Adrenal gland (tissue), 5 donors: ENCODE measurements around the gene CACNA1I.

Experiments used
- POLR2A ChIP-seq, 2 donors: fragments of 450-650 bp; IDR thresholded peaks; one replicate each; pipeline ENCODE4 v1.6.1; 2017; ENCODE audit warnings: antibody characterized with exemption in 2 of 2, mild to moderate bottlenecking in 2 of 2, moderate library complexity in 1 of 2
- TF ChIP-seq, protein P1 (sequence below), 6 experiments: fragments of 450-650 bp in 4 of 6; fragments of 200-600 bp in 2 of 6; sonication (generic) in 1 of 6; IDR thresholded peaks; 1 replicate in 5 of 6; 2 replicates in 1 of 6; pipeline versions ENCODE4 v1.5.1 to v1.8.0; 2016 to 2021; ENCODE audit warnings: antibody characterized with exemption in 6 of 6, mild to moderate bottlenecking in 2 of 6, moderate library complexity in 1 of 6
- donor health status: DM: no; HTN: no; CAD: no.

- TF ChIP-seq, protein P1, sequence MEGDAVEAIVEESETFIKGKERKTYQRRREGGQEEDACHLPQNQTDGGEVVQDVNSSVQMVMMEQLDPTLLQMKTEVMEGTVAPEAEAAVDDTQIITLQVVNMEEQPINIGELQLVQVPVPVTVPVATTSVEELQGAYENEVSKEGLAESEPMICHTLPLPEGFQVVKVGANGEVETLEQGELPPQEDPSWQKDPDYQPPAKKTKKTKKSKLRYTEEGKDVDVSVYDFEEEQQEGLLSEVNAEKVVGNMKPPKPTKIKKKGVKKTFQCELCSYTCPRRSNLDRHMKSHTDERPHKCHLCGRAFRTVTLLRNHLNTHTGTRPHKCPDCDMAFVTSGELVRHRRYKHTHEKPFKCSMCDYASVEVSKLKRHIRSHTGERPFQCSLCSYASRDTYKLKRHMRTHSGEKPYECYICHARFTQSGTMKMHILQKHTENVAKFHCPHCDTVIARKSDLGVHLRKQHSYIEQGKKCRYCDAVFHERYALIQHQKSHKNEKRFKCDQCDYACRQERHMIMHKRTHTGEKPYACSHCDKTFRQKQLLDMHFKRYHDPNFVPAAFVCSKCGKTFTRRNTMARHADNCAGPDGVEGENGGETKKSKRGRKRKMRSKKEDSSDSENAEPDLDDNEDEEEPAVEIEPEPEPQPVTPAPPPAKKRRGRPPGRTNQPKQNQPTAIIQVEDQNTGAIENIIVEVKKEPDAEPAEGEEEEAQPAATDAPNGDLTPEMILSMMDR (IDR thresholded peaks at IDR 0.05): no peak
- no peak for TF ChIP-seq POLR2A (IDR thresholded peaks at IDR 0.05)
These were observed at the start of gene CACNA1I for GRCh38 chr22:39570665-39571064.
